HEK293 (cell line): ENCODE results near the gene SLC6A3.

ENCODE experiments used
- CTCF ChIA-PET: fragments of 350-600 bp; formaldehyde crosslinking; extraction: SDS; loops from one replicate; lab custom pipeline; 2021; ENCODE audit warnings: antibody characterized with exemption; lab: Yijun Ruan, JAX
- POLR2A ChIA-PET: fragments of 300-600 bp; formaldehyde crosslinking; extraction: SDS; loops from one replicate; lab custom pipeline; 2020; ENCODE audit warnings: antibody characterized with exemption, inconsistent platforms; lab: Yijun Ruan, JAX
- H3K27ac ChIP-seq: fragments of 200-500 bp; sonication (Bioruptor generic); 2 replicates; pipeline ENCODE4 v1.5.1; 2014; ENCODE audit warnings: low read depth, low read length, control low read depth, inconsistent platforms; ENCODE audit errors: extremely low read depth
- H3K36me3 ChIP-seq, 2 experiments: fragments of 200-500 bp in 1 of 2; sonication (Bioruptor generic) in 1 of 2; 1 replicate in 1 of 2; 2 replicates in 1 of 2; pipeline ENCODE4 v1.5.1; 2014 to 2017; ENCODE audit warnings: inconsistent platforms in 2 of 2, low read length in 2 of 2; ENCODE audit not compliant: control insufficient read depth in 2 of 2, insufficient read depth in 1 of 2
- H3K4me1 ChIP-seq: fragments of 200-500 bp; sonication (Bioruptor generic); 2 replicates; pipeline ENCODE4 v1.5.1; 2014; ENCODE audit warnings: mild to moderate bottlenecking, low read length, inconsistent platforms; ENCODE audit not compliant: control insufficient read depth, insufficient read depth
- H3K4me3 ChIP-seq: 2 replicates; pipeline ENCODE4 v1.5.1; 2011; ENCODE audit warnings: low read depth, mild to moderate bottlenecking, control low read depth, low read length, moderate library complexity
- H3K9me3 ChIP-seq: fragments of 200-500 bp; sonication (Bioruptor generic); 2 replicates; pipeline ENCODE4 v1.5.1; 2014; ENCODE audit warnings: low read depth, low read length, inconsistent platforms; ENCODE audit not compliant: control insufficient read depth, insufficient read depth
- OVOL3 ChIP-seq: fragments of 450-650 bp; formaldehyde crosslinking; IDR thresholded peaks from 2 replicates; pipeline ENCODE4 v1.5.1; 2016; ENCODE audit warnings: missing biosample characterization, missing genetic modification characterization
- ZBTB17 ChIP-seq: fragments of 450-650 bp; formaldehyde crosslinking; IDR thresholded peaks from 2 replicates; pipeline ENCODE4 v1.5.1; 2016; ENCODE audit warnings: missing biosample characterization, missing genetic modification characterization
- ZBTB8A ChIP-seq: fragments of 450-650 bp; formaldehyde crosslinking; IDR thresholded peaks from 2 replicates; pipeline ENCODE4 v1.5.1; 2016; ENCODE audit warnings: missing biosample characterization, missing genetic modification characterization
- ZFP37 ChIP-seq: fragments of 450-650 bp; formaldehyde crosslinking; IDR thresholded peaks from 2 replicates; pipeline ENCODE4 v1.5.1; 2016; ENCODE audit warnings: missing biosample characterization, missing genetic modification characterization
- ZFP69B ChIP-seq: fragments of 450-650 bp; formaldehyde crosslinking; IDR thresholded peaks from 2 replicates; pipeline ENCODE4 v1.5.1; 2016; ENCODE audit warnings: missing biosample characterization, missing genetic modification characterization
- ZNF302 ChIP-seq: fragments of 450-650 bp; formaldehyde crosslinking; IDR thresholded peaks from 2 replicates; pipeline ENCODE4 v1.5.1; 2016; ENCODE audit warnings: missing biosample characterization, missing genetic modification characterization, low read depth
- ZNF394 ChIP-seq: fragments of 450-650 bp; formaldehyde crosslinking; IDR thresholded peaks from 2 replicates; pipeline ENCODE4 v1.5.1; 2016; ENCODE audit warnings: missing biosample characterization, missing genetic modification characterization, mild to moderate bottlenecking, moderate library complexity, borderline replicate concordance
- ZNF404 ChIP-seq: fragments of 450-650 bp; formaldehyde crosslinking; IDR thresholded peaks from 2 replicates; pipeline ENCODE4 v1.5.1; 2017; ENCODE audit warnings: missing biosample characterization, missing genetic modification characterization
- ZNF549 ChIP-seq: fragments of 450-650 bp; IDR thresholded peaks from 2 replicates; pipeline ENCODE4 v1.5.1; 2018; ENCODE audit warnings: missing biosample characterization, missing genetic modification characterization, mild to moderate bottlenecking, inconsistent platforms, moderate library complexity
- ZNF747 ChIP-seq: fragments of 450-650 bp; formaldehyde crosslinking; IDR thresholded peaks from 2 replicates; pipeline ENCODE4 v1.5.1; 2016; ENCODE audit warnings: missing biosample characterization, missing genetic modification characterization
- ZSCAN23 ChIP-seq: fragments of 450-650 bp; formaldehyde crosslinking; IDR thresholded peaks from 2 replicates; pipeline ENCODE4 v1.5.1; 2016; ENCODE audit warnings: missing biosample characterization, missing genetic modification characterization
- TF ChIP-seq, protein P1 (sequence below): fragments of 450-650 bp; formaldehyde crosslinking; IDR thresholded peaks from 2 replicates; pipeline ENCODE4 v1.5.1; 2017; ENCODE audit warnings: missing biosample characterization, missing genetic modification characterization
- TF ChIP-seq, protein P2 (sequence below): fragments of 450-650 bp; formaldehyde crosslinking; IDR thresholded peaks from 2 replicates; pipeline ENCODE4 v1.5.1; 2016; ENCODE audit warnings: missing biosample characterization, missing genetic modification characterization
- TF ChIP-seq, protein P3 (sequence below): fragments of 450-650 bp; formaldehyde crosslinking; IDR thresholded peaks from 2 replicates; pipeline ENCODE4 v1.5.1; 2016; ENCODE audit warnings: missing biosample characterization, missing genetic modification characterization, low read depth
- TF ChIP-seq, protein P4 (sequence below): fragments of 450-650 bp; formaldehyde crosslinking; IDR thresholded peaks from 2 replicates; pipeline ENCODE4 v1.5.1; 2016; ENCODE audit warnings: missing biosample characterization, missing genetic modification characterization
- TF ChIP-seq, protein P5 (sequence below): fragments of 450-650 bp; formaldehyde crosslinking; IDR thresholded peaks from 2 replicates; pipeline ENCODE4 v1.5.1; 2016; ENCODE audit warnings: missing biosample characterization, missing genetic modification characterization
- TF ChIP-seq, protein P6 (sequence below): fragments of 450-650 bp; formaldehyde crosslinking; IDR thresholded peaks from 2 replicates; pipeline ENCODE4 v1.5.1; 2017; ENCODE audit warnings: missing biosample characterization, missing genetic modification characterization
- TF ChIP-seq, protein P7 (sequence below): fragments of 450-650 bp; formaldehyde crosslinking; IDR thresholded peaks from 2 replicates; pipeline ENCODE4 v1.5.1; 2016; ENCODE audit warnings: missing biosample characterization, missing genetic modification characterization

Gene SLC6A3

DNA sequence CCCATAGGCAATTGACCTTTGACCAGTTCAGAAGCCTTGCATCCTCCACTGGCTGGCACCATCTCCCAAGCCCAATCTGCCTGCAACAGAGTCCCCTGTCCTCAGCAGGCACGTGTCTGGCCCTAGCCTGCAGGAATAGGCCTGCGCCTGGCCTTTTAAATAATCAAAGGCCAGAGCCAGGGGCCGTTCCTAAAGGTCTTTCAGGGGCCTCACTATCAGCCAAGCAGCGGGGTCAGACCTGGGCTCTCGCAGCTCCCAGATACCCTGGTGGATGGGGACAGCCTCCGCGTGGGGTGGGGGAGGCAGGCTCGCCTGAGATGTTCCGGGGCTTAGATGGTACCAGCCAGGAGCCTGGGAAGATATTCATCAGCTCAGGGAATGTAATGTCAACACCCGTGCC, 32.6 kb downstream of the SLC6A3 start:
- Histone ChIP-seq H3K36me3 (no peaks in the 10 kb centered on the region), H3K9me3 (no peaks in the 10 kb centered on the region), H3K4me3 (no peak overlapping the region), H3K4me1 (peaks cover 6% of the 10 kb centered on the region; the same call in 1 of the 2 replicates), H3K27ac (no peak overlapping the region)
- POLR2A ChIA-PET = no interaction called here
- CTCF ChIA-PET = interaction anchor here (0.7 kb wide), 1 partner anchor 332 kb away, joined by 3 read pairs; no protein-coding TSS in a partner anchor
- TF ChIP-seq, protein P1, sequence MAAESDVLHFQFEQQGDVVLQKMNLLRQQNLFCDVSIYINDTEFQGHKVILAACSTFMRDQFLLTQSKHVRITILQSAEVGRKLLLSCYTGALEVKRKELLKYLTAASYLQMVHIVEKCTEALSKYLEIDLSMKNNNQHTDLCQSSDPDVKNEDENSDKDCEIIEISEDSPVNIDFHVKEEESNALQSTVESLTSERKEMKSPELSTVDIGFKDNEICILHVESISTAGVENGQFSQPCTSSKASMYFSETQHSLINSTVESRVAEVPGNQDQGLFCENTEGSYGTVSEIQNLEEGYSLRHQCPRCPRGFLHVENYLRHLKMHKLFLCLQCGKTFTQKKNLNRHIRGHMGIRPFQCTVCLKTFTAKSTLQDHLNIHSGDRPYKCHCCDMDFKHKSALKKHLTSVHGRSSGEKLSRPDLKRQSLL (tag by site-specific recombination) = no peak
- TF ChIP-seq, protein P2, sequence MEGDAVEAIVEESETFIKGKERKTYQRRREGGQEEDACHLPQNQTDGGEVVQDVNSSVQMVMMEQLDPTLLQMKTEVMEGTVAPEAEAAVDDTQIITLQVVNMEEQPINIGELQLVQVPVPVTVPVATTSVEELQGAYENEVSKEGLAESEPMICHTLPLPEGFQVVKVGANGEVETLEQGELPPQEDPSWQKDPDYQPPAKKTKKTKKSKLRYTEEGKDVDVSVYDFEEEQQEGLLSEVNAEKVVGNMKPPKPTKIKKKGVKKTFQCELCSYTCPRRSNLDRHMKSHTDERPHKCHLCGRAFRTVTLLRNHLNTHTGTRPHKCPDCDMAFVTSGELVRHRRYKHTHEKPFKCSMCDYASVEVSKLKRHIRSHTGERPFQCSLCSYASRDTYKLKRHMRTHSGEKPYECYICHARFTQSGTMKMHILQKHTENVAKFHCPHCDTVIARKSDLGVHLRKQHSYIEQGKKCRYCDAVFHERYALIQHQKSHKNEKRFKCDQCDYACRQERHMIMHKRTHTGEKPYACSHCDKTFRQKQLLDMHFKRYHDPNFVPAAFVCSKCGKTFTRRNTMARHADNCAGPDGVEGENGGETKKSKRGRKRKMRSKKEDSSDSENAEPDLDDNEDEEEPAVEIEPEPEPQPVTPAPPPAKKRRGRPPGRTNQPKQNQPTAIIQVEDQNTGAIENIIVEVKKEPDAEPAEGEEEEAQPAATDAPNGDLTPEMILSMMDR (tag by site-specific recombination) = no peak
- TF ChIP-seq ZBTB17 (tag by site-specific recombination) (no peak), ZFP69B (tag by site-specific recombination) (no peak), ZNF394 (tag by site-specific recombination) (no peak), ZFP37 (tag by site-specific recombination) (no peak), ZNF549 (tag by site-specific recombination) (no peak), ZNF747 (tag by site-specific recombination) (no peak), ZBTB8A (no peak), OVOL3 (tag by site-specific recombination) (no peak), ZNF302 (tag by site-specific recombination) (no peak)
- TF ChIP-seq, protein P3, sequence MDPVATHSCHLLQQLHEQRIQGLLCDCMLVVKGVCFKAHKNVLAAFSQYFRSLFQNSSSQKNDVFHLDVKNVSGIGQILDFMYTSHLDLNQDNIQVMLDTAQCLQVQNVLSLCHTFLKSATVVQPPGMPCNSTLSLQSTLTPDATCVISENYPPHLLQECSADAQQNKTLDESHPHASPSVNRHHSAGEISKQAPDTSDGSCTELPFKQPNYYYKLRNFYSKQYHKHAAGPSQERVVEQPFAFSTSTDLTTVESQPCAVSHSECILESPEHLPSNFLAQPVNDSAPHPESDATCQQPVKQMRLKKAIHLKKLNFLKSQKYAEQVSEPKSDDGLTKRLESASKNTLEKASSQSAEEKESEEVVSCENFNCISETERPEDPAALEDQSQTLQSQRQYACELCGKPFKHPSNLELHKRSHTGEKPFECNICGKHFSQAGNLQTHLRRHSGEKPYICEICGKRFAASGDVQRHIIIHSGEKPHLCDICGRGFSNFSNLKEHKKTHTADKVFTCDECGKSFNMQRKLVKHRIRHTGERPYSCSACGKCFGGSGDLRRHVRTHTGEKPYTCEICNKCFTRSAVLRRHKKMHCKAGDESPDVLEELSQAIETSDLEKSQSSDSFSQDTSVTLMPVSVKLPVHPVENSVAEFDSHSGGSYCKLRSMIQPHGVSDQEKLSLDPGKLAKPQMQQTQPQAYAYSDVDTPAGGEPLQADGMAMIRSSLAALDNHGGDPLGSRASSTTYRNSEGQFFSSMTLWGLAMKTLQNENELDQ (tag by site-specific recombination) = no peak
- TF ChIP-seq, protein P4, sequence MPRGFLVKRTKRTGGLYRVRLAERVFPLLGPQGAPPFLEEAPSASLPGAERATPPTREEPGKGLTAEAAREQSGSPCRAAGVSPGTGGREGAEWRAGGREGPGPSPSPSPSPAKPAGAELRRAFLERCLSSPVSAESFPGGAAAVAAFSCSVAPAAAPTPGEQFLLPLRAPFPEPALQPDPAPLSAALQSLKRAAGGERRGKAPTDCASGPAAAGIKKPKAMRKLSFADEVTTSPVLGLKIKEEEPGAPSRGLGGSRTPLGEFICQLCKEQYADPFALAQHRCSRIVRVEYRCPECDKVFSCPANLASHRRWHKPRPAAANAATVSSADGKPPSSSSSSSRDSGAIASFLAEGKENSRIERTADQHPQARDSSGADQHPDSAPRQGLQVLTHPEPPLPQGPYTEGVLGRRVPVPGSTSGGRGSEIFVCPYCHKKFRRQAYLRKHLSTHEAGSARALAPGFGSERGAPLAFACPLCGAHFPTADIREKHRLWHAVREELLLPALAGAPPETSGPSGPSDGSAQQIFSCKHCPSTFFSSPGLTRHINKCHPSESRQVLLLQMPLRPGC (tag by site-specific recombination) = no peak

DNA sequence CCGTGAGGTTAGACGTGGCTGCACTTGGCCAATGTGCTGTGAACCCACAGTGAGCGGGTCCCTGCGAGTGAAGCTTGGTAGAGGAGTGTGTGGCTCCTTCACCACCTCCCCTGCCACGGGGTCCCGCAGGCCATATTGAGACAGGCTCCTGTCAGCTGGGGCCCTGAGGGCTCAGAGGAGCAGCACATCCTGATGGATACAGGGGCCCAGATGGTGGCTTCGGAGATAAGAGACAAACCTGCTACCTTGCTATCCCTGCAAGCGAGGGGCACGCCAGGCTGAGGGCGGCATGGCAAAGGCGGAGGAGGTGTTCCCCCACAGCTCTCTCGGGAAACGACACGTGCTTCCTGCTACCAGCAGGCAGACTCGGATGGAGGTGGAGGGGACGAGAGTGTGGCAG, 33.1 kb downstream of the SLC6A3 start:
- ChIA-PET CTCF (no interaction called here), POLR2A (no interaction called here)
- H3K4me3 ChIP-seq = no peak overlapping the region
- H3K4me1 ChIP-seq = peaks cover 6% of the 10 kb centered on the region; the same call in 1 of the 2 replicates
- no peaks in the 10 kb centered on the region for H3K36me3 ChIP-seq
- H3K27ac ChIP-seq = no peak overlapping the region
- H3K9me3 ChIP-seq = no peaks in the 10 kb centered on the region
- TF ChIP-seq, protein P5, sequence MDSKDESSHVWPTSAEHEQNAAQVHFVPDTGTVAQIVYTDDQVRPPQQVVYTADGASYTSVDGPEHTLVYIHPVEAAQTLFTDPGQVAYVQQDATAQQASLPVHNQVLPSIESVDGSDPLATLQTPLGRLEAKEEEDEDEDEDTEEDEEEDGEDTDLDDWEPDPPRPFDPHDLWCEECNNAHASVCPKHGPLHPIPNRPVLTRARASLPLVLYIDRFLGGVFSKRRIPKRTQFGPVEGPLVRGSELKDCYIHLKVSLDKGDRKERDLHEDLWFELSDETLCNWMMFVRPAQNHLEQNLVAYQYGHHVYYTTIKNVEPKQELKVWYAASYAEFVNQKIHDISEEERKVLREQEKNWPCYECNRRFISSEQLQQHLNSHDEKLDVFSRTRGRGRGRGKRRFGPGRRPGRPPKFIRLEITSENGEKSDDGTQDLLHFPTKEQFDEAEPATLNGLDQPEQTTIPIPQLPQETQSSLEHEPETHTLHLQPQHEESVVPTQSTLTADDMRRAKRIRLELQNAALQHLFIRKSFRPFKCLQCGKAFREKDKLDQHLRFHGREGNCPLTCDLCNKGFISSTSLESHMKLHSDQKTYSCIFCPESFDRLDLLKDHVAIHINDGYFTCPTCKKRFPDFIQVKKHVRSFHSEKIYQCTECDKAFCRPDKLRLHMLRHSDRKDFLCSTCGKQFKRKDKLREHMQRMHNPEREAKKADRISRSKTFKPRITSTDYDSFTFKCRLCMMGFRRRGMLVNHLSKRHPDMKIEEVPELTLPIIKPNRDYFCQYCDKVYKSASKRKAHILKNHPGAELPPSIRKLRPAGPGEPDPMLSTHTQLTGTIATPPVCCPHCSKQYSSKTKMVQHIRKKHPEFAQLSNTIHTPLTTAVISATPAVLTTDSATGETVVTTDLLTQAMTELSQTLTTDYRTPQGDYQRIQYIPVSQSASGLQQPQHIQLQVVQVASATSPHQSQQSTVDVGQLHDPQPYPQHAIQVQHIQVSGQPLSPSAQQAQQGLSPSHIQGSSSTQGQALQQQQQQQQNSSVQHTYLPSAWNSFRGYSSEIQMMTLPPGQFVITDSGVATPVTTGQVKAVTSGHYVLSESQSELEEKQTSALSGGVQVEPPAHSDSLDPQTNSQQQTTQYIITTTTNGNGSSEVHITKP = no peak
- TF ChIP-seq ZNF404 (tag by site-specific recombination) (no peak), ZSCAN23 (tag by site-specific recombination) (no peak)
- TF ChIP-seq, protein P6, sequence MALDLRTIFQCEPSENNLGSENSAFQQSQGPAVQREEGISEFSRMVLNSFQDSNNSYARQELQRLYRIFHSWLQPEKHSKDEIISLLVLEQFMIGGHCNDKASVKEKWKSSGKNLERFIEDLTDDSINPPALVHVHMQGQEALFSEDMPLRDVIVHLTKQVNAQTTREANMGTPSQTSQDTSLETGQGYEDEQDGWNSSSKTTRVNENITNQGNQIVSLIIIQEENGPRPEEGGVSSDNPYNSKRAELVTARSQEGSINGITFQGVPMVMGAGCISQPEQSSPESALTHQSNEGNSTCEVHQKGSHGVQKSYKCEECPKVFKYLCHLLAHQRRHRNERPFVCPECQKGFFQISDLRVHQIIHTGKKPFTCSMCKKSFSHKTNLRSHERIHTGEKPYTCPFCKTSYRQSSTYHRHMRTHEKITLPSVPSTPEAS (tag by site-specific recombination) = no peak
- TF ChIP-seq, protein P7, sequence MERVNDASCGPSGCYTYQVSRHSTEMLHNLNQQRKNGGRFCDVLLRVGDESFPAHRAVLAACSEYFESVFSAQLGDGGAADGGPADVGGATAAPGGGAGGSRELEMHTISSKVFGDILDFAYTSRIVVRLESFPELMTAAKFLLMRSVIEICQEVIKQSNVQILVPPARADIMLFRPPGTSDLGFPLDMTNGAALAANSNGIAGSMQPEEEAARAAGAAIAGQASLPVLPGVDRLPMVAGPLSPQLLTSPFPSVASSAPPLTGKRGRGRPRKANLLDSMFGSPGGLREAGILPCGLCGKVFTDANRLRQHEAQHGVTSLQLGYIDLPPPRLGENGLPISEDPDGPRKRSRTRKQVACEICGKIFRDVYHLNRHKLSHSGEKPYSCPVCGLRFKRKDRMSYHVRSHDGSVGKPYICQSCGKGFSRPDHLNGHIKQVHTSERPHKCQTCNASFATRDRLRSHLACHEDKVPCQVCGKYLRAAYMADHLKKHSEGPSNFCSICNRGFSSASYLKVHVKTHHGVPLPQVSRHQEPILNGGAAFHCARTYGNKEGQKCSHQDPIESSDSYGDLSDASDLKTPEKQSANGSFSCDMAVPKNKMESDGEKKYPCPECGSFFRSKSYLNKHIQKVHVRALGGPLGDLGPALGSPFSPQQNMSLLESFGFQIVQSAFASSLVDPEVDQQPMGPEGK (tag by site-specific recombination) = no peak
- TF ChIP-seq, protein P3 (tag by site-specific recombination) = no peak
